HepG2 (cell line): ENCODE results near the gene SEC11A. TPM values are rescaled to one million over a fixed set of nuclear protein-coding genes. Genes with fewer than 3 reads are reported as not detected.

ENCODE experiments used
- CBX2 ChIP-seq, 2 experiments: fragments of 200-600 bp in 1 of 2; sonication (generic); formaldehyde crosslinking in 1 of 2; IDR thresholded peaks; 2 replicates each; pipeline versions ENCODE4 v1.7.0 to v1.8.1; 2018 to 2022; ENCODE audit warnings: low read depth in 2 of 2, low read length in 1 of 2, mild to moderate bottlenecking in 1 of 2, missing genetic modification reagents in 1 of 2
- CCDC6 ChIP-seq: sonication (generic); formaldehyde crosslinking; IDR thresholded peaks from 2 replicates; pipeline ENCODE4 v1.8.1; 2022; ENCODE audit warnings: mild to moderate bottlenecking, missing genetic modification reagents, moderate library complexity
- HCFC1 ChIP-seq: fragments of 150-350 bp; IDR thresholded peaks from 2 replicates; pipeline ENCODE4 v1.6.1; 2014; ENCODE audit warnings: low read depth, low read length
- MEF2D ChIP-seq: sonication (generic); formaldehyde crosslinking; IDR thresholded peaks from 2 replicates; pipeline ENCODE4 v1.5.1; 2020; ENCODE audit warnings: mild to moderate bottlenecking, missing genetic modification reagents
- RNF219 ChIP-seq: sonication (generic); formaldehyde crosslinking; IDR thresholded peaks from 2 replicates; pipeline ENCODE4 v1.5.0; 2020; ENCODE audit warnings: mild to moderate bottlenecking, missing genetic modification reagents
- TGIF2 ChIP-seq: IDR thresholded peaks from 2 replicates; pipeline ENCODE4 v1.6.1; 2016; ENCODE audit warnings: control low read depth, missing compliant biosample characterization
- ZNF143 ChIP-seq: sonication (generic); formaldehyde crosslinking; IDR thresholded peaks from 2 replicates; pipeline ENCODE4 v1.4.0; 2020; ENCODE audit warnings: missing genetic modification reagents
- ZNF263 ChIP-seq: sonication (generic); formaldehyde crosslinking; IDR thresholded peaks from 2 replicates; pipeline ENCODE4 v1.4.0; 2020; ENCODE audit warnings: missing genetic modification reagents
- ZNF660 ChIP-seq: sonication (generic); formaldehyde crosslinking; IDR thresholded peaks from 2 replicates; pipeline ENCODE4 v1.5.1; 2020; ENCODE audit warnings: mild to moderate bottlenecking, low read depth, missing genetic modification reagents, borderline replicate concordance
- polyA plus RNA-seq, 8 experiments: library from polyadenylated mRNA; depleted of rRNA in 3 of 8; stranded (reverse) in 7 of 8; unstranded in 1 of 8; fragments of >200 nt; fragmentation: Illumina TruSeq in 4 of 8; extraction: Trizol in 4 of 8; gene quantifications; 2 replicates each; pipeline versions ENCODE4 v1.2.1 to v1.2.3, GENCODE V29; 2011 to 2016; ENCODE audit warnings: low read depth in 4 of 8, missing spikeins in 1 of 8, mixed read lengths in 1 of 8; ENCODE audit not compliant: insufficient read depth in 1 of 8
- total RNA-seq, 5 experiments: library from RNA; depleted of rRNA; stranded (reverse); fragments of >200 nt; fragmentation: Illumina TruSeq; extraction: Trizol; gene quantifications; 2 replicates each; pipeline ENCODE4 v1.2.3, GENCODE V29; 2016; ENCODE audit warnings: low read depth in 1 of 5
- TF ChIP-seq, protein P1 (sequence below): sonication (generic); formaldehyde crosslinking; IDR thresholded peaks from 2 replicates; pipeline ENCODE4 v1.4.0; 2020; ENCODE audit warnings: missing genetic modification reagents
- TF ChIP-seq, protein P2 (sequence below): sonication (generic); formaldehyde crosslinking; IDR thresholded peaks from 2 replicates; pipeline ENCODE4 v1.8.0; 2022; ENCODE audit warnings: missing genetic modification reagents, mild to moderate bottlenecking, inconsistent platforms, borderline replicate concordance
- TF ChIP-seq, protein P3 (sequence below): sonication (generic); formaldehyde crosslinking; IDR thresholded peaks from 2 replicates; pipeline ENCODE4 v1.5.0; 2020; ENCODE audit warnings: mild to moderate bottlenecking, missing genetic modification reagents, borderline replicate concordance

SEC11A gene
- total and polyA plus RNA-seq, 2 of the 13 experiments (the other 11 are each of a cell fraction or from before 2014, with no cell fraction given): 141 to 230 TPM

GRCh38 chr15:84716036-84716732, at the start of gene SEC11A (continued):
- TF ChIP-seq, protein P1, sequence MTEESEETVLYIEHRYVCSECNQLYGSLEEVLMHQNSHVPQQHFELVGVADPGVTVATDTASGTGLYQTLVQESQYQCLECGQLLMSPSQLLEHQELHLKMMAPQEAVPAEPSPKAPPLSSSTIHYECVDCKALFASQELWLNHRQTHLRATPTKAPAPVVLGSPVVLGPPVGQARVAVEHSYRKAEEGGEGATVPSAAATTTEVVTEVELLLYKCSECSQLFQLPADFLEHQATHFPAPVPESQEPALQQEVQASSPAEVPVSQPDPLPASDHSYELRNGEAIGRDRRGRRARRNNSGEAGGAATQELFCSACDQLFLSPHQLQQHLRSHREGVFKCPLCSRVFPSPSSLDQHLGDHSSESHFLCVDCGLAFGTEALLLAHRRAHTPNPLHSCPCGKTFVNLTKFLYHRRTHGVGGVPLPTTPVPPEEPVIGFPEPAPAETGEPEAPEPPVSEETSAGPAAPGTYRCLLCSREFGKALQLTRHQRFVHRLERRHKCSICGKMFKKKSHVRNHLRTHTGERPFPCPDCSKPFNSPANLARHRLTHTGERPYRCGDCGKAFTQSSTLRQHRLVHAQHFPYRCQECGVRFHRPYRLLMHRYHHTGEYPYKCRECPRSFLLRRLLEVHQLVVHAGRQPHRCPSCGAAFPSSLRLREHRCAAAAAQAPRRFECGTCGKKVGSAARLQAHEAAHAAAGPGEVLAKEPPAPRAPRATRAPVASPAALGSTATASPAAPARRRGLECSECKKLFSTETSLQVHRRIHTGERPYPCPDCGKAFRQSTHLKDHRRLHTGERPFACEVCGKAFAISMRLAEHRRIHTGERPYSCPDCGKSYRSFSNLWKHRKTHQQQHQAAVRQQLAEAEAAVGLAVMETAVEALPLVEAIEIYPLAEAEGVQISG (CRISPR knock-in tag): peak; percentile 96
- TF ChIP-seq MEF2D (peak; percentile 74; the same call in 1 of the 2 replicates), TGIF2 (CRISPR knock-in tag) (no peak; the same call in none of the 2 replicates), CCDC6 (CRISPR knock-in tag) (0 out of 2 replicates have a peak, but pooled peaks have one; percentile 32), CBX2 (IDR thresholded peaks at IDR 0.05; ENCODE audit: low read depth, low read length) (no peak), CBX2 (CRISPR knock-in tag; IDR thresholded peaks at IDR 0.05; ENCODE audit: low read depth) (0 out of 2 replicates have a peak, but pooled peaks have one; percentile 32), ZNF263 (peak; percentile 15; the same call in 1 of the 2 replicates), HCFC1 (peak; percentile 74), ZNF143 (CRISPR knock-in tag) (peak; percentile 66; the same call in 1 of the 2 replicates), ZNF660 (CRISPR knock-in tag) (0 out of 2 replicates have a peak, but pooled peaks have one; percentile 45), RNF219 (CRISPR knock-in tag) (no peak; the same call in 1 of the 2 replicates)
- TF ChIP-seq, protein P2, sequence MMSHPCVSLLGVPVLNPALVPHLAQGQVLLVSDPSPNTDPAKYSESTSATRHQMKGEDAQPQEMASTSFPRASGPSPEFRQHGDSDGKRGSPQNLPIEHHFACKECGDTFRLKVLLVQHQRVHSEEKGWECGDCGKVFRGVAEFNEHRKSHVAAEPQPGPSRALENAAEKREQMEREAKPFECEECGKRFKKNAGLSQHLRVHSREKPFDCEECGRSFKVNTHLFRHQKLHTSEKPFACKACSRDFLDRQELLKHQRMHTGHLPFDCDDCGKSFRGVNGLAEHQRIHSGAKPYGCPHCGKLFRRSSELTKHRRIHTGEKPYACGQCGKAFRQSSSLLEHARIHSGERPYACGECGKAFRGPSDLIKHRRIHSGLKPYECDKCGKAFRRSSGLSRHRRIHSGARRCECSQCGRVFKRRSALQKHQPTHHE (CRISPR knock-in tag): no peak; the same call in 1 of the 2 replicates
- TF ChIP-seq, protein P3, sequence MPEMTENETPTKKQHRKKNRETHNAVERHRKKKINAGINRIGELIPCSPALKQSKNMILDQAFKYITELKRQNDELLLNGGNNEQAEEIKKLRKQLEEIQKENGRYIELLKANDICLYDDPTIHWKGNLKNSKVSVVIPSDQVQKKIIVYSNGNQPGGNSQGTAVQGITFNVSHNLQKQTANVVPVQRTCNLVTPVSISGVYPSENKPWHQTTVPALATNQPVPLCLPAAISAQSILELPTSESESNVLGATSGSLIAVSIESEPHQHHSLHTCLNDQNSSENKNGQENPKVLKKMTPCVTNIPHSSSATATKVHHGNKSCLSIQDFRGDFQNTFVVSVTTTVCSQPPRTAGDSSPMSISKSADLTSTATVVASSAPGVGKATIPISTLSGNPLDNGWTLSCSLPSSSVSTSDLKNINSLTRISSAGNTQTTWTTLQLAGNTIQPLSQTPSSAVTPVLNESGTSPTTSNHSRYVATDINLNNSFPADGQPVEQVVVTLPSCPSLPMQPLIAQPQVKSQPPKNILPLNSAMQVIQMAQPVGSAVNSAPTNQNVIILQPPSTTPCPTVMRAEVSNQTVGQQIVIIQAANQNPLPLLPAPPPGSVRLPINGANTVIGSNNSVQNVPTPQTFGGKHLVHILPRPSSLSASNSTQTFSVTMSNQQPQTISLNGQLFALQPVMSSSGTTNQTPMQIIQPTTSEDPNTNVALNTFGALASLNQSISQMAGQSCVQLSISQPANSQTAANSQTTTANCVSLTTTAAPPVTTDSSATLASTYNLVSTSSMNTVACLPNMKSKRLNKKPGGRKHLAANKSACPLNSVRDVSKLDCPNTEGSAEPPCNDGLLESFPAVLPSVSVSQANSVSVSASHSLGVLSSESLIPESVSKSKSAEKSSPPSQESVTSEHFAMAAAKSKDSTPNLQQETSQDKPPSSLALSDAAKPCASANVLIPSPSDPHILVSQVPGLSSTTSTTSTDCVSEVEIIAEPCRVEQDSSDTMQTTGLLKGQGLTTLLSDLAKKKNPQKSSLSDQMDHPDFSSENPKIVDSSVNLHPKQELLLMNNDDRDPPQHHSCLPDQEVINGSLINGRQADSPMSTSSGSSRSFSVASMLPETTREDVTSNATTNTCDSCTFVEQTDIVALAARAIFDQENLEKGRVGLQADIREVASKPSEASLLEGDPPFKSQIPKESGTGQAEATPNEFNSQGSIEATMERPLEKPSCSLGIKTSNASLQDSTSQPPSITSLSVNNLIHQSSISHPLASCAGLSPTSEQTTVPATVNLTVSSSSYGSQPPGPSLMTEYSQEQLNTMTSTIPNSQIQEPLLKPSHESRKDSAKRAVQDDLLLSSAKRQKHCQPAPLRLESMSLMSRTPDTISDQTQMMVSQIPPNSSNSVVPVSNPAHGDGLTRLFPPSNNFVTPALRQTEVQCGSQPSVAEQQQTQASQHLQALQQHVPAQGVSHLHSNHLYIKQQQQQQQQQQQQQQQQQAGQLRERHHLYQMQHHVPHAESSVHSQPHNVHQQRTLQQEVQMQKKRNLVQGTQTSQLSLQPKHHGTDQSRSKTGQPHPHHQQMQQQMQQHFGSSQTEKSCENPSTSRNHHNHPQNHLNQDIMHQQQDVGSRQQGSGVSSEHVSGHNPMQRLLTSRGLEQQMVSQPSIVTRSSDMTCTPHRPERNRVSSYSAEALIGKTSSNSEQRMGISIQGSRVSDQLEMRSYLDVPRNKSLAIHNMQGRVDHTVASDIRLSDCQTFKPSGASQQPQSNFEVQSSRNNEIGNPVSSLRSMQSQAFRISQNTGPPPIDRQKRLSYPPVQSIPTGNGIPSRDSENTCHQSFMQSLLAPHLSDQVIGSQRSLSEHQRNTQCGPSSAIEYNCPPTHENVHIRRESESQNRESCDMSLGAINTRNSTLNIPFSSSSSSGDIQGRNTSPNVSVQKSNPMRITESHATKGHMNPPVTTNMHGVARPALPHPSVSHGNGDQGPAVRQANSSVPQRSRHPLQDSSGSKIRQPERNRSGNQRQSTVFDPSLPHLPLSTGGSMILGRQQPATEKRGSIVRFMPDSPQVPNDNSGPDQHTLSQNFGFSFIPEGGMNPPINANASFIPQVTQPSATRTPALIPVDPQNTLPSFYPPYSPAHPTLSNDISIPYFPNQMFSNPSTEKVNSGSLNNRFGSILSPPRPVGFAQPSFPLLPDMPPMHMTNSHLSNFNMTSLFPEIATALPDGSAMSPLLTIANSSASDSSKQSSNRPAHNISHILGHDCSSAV: no peak
